Loucy (cell line): ENCODE data around the gene HK1.

ENCODE experiments used
- H2AFZ ChIP-seq: fragments of 200-600 bp; sonication (generic); 2 replicates; pipeline ENCODE4 v1.6.0; 2016; ENCODE audit warnings: antibody characterized with exemption, mild to moderate bottlenecking, low read length, moderate library complexity
- H3F3A ChIP-seq: fragments of 200-600 bp; 2 replicates; pipeline ENCODE4 v1.6.0; 2016; ENCODE audit warnings: antibody characterized with exemption, low read depth, mild to moderate bottlenecking
- H3K27me3 ChIP-seq: fragments of 200-600 bp; sonication (generic); 2 replicates; pipeline ENCODE4 v1.6.1; 2014; ENCODE audit warnings: low read length, mild to moderate bottlenecking; ENCODE audit not compliant: insufficient read depth, poor library complexity, severe bottlenecking
- H3K36me3 ChIP-seq: fragments of 200-600 bp; sonication (generic); 2 replicates; pipeline ENCODE4 v1.6.1; 2016; ENCODE audit warnings: low read length; ENCODE audit not compliant: insufficient read depth
- H3K4me1 ChIP-seq: fragments of 200-600 bp; sonication (generic); 2 replicates; pipeline ENCODE4 v1.5.1; 2014; ENCODE audit warnings: low read length, mild to moderate bottlenecking; ENCODE audit not compliant: insufficient read depth, poor library complexity, severe bottlenecking
- H3K4me2 ChIP-seq: fragments of 200-600 bp; sonication (generic); 2 replicates; pipeline ENCODE4 v1.6.0; 2014; ENCODE audit warnings: antibody characterized with exemption, low read length, low read depth, mild to moderate bottlenecking; ENCODE audit not compliant: poor library complexity, severe bottlenecking
- H3K4me3 ChIP-seq: fragments of 200-600 bp; sonication (generic); 2 replicates; pipeline ENCODE4 v1.5.1; 2014; ENCODE audit warnings: low read length, mild to moderate bottlenecking, mixed read lengths; ENCODE audit not compliant: poor library complexity, severe bottlenecking
- H3K79me2 ChIP-seq: fragments of 200-600 bp; sonication (generic); 2 replicates; pipeline ENCODE4 v1.6.1; 2014; ENCODE audit warnings: low read length; ENCODE audit not compliant: insufficient read depth
- H3K9ac ChIP-seq: fragments of 200-600 bp; sonication (generic); 2 replicates; pipeline ENCODE4 v1.6.0; 2014; ENCODE audit warnings: mild to moderate bottlenecking, low read depth, low read length, moderate library complexity; ENCODE audit not compliant: poor library complexity, severe bottlenecking
- H3K9me2 ChIP-seq: fragments of 200-600 bp; sonication (generic); replicated peaks from 2 replicates; pipeline ENCODE4 v1.6.1; 2016; ENCODE audit warnings: low read depth, low read length, mixed read lengths
- H3K9me3 ChIP-seq: fragments of 200-600 bp; sonication (generic); 2 replicates; pipeline ENCODE4 v1.6.1; 2014; ENCODE audit warnings: mild to moderate bottlenecking, antibody characterized with exemption, low read length, low read depth; ENCODE audit not compliant: insufficient read depth
- H4K20me1 ChIP-seq: fragments of 200-600 bp; sonication (generic); 2 replicates; pipeline ENCODE4 v1.6.0; 2014; ENCODE audit warnings: antibody characterized with exemption, low read length, mild to moderate bottlenecking; ENCODE audit not compliant: insufficient read depth, poor library complexity, severe bottlenecking
- CTCF ChIP-seq: fragments of 200-600 bp; sonication (generic); conservative IDR thresholded peaks from 2 replicates; pipeline ENCODE4 v1.5.1; 2014; ENCODE audit warnings: mild to moderate bottlenecking, antibody characterized with exemption, low read length
- EZH2phosphoT487 ChIP-seq: fragments of 200-600 bp; IDR thresholded peaks from 2 replicates; pipeline ENCODE4 v1.6.1; 2018; ENCODE audit warnings: antibody characterized with exemption, mild to moderate bottlenecking, moderate library complexity, borderline replicate concordance

Gene HK1

GRCh38 chr10:69351589-69351988 lies 73.3 kb downstream of the HK1 start:
- Histone ChIP-seq H3K36me3 (peaks cover 68% of the 10 kb centered on the region), H3K4me1 (peaks cover 10% of the 10 kb centered on the region), H3K9me3 (no peaks in the 10 kb centered on the region; the same call in 1 of the 2 replicates), H3K4me2 (no peak overlapping the region), H3F3A (no peaks in the 10 kb centered on the region), H3K79me2 (peaks cover 70% of the 10 kb centered on the region; the same call in 1 of the 2 replicates), H4K20me1 (peaks cover 5% of the 10 kb centered on the region), H3K27me3 (no peaks in the 10 kb centered on the region), H2AFZ (no peak overlapping the region), H3K9me2 (no peaks in the 10 kb centered on the region), H3K9ac (no peak overlapping the region), H3K4me3 (no peak overlapping the region)
- TF ChIP-seq EZH2phosphoT487 (no peak), CTCF (no peak)

DNA sequence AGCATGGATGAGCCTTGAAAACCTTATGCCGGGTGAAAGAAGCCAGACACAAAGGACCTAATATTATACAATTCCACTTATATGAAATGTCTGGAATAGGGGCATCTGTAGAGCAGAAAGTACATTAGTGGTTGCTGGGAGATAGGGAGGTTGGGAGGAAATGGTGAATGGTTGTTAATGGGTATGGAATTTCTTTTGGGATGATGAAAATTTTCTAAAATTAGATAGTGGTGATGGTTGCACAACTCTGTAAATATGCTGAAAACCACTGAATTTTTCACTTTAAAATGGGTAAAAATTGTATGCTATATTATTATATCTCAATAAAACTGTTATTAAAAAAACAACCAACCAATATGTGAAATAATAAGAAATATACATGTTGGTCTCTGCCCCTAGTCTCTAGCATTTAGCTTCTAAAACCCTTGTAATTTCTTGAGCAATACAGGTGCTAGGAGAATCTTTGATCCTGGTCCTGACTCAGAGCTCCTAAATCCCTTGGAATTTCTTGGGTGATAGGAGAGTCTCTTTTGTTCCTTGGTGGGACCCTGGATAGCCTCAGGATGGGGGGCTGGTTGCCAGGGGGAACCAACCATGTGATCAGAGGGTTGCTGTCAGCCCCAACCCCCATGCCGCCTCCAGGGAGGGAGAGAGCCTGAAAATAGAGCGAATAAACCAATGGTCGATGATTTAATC lies 74.4 kb downstream of the HK1 start:
- H3K27me3 ChIP-seq: no peaks in the 10 kb centered on the region
- H3K9me2 ChIP-seq: no peaks in the 10 kb centered on the region
- TF ChIP-seq CTCF (no peak), EZH2phosphoT487 (no peak)
- peaks cover 72% of the 10 kb centered on the region; the same call in 1 of the 2 replicates for H3K79me2 ChIP-seq
- H3K4me2 ChIP-seq: no peak overlapping the region
- H3K4me3 ChIP-seq: no peak overlapping the region
- H4K20me1 ChIP-seq: peaks cover 5% of the 10 kb centered on the region
- peaks cover 58% of the 10 kb centered on the region for H3K36me3 ChIP-seq
- H3K4me1 ChIP-seq: peaks cover 10% of the 10 kb centered on the region
- H3K9me3 ChIP-seq: no peaks in the 10 kb centered on the region; the same call in 1 of the 2 replicates
- H2AFZ ChIP-seq: no peak overlapping the region
- H3K9ac ChIP-seq: no peak overlapping the region
- no peaks in the 10 kb centered on the region for H3F3A ChIP-seq

- Histone ChIP-seq H3K79me2 (peaks cover 76% of the 10 kb centered on the region; the same call in 1 of the 2 replicates), H3K27me3 (no peaks in the 10 kb centered on the region)
These were observed 75.8 kb downstream of the HK1 start for GRCh38 chr10:69353977-69354635.

More at GRCh38 chr10:69353977-69354635, 75.8 kb downstream of the HK1 start:
- no peak overlapping the region for H2AFZ ChIP-seq
- no peak overlapping the region for H3K4me3 ChIP-seq
- TF ChIP-seq CTCF (no peak), EZH2phosphoT487 (no peak)
- H3K9me3 ChIP-seq: no peaks in the 10 kb centered on the region; the same call in 1 of the 2 replicates
- H3F3A ChIP-seq: no peaks in the 10 kb centered on the region
- no peak overlapping the region for H3K4me2 ChIP-seq
- H3K9ac ChIP-seq: no peak overlapping the region
- peaks cover 51% of the 10 kb centered on the region; the same call in 1 of the 2 replicates for H3K36me3 ChIP-seq
- peaks cover 7% of the 10 kb centered on the region for H3K4me1 ChIP-seq
- H4K20me1 ChIP-seq: peaks cover 4% of the 10 kb centered on the region
- H3K9me2 ChIP-seq: no peaks in the 10 kb centered on the region
